ENCODE measurements around the gene LINGO3. TPM values are rescaled to one million over a fixed set of nuclear protein-coding genes. Genes with fewer than 3 reads are reported as not detected.
"Not testable (repeated sequence)": the region's sequence is repeated elsewhere in the genome, so short reads cannot be mapped to it uniquely, and the experiment has no call there.

LINGO3 gene
- total and polyA plus RNA-seq, 10 of the 15 experiments (the other 5 are each of a cell fraction or from before 2014, with no cell fraction given) = 0.09 to 2.0 (median 0.40) TPM; not detected in 5

DNA sequence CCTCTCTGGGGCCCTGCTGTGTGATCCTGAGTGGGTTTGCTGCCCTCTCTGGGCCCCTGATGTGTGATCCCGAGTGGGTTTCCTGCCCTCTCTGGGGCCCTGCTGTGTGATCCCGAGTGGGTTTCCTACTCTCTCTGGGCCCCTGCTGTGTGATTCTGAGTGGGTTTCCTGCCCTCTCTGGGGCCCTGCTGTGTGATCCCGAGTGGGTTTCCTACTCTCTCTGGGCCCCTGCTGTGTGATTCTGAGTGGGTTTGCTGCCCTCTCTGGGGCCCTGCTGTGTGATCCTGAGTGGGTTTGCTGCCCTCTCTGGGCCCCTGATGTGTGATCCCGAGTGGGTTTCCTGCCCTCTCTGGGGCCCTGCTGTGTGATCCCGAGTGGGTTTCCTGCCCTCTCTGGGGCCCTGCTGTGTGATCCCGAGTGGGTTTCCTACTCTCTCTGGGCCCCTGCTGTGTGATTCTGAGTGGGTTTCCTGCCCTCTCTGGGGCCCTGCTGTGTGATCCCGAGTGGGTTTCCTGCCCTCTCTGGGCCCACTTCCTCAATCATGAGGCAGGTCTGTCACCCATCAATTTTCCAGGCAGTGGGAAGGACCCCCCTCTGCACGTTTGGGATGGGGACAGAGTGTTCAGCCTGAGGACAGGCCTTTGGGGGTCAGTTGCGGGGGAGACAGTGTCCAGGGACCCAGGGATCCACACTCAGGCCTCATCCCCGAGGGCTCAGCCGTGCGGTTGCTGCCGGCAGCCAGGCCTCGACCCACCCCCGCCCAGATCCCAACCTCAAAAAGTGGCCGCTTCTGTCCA is 26.5 kb downstream of the LINGO3 start:
- RAD21 ChIA-PET (ENCODE audit: unreplicated experiment); BruUV-seq (replicated peaks); DNase-seq (ENCODE audit: low read depth, low spot score); H3K36me3 ChIP-seq (ENCODE audit: control insufficient read depth in 2 of 2, insufficient read depth in 2 of 2, low read length in 1 of 2); H3K27me3 ChIP-seq (replicated peaks in 1 of 2; ENCODE audit: control insufficient read depth in 2 of 2, insufficient read depth in 2 of 2, low read length in 1 of 2); FAIRE-seq; H3K4me3 ChIP-seq; H4K20me1 ChIP-seq (ENCODE audit: control insufficient read depth, insufficient read depth); SMC1A ChIA-PET (ENCODE audit: uncharacterized antibody, unreplicated experiment); CTCF ChIA-PET; H3K27ac ChIP-seq (ENCODE audit: control insufficient read depth, insufficient read depth); intact Hi-C loops (cut with micrococcal nuclease; ENCODE audit: unreplicated experiment); H2AFZ ChIP-seq (ENCODE audit: control insufficient read depth, low read depth, low read length); H3K9me3 ChIP-seq (replicated peaks; ENCODE audit: control insufficient read depth, insufficient read depth, low read length); in situ Hi-C loops (cut with MboI); H3K79me2 ChIP-seq (ENCODE audit: control insufficient read depth, insufficient read depth, low read length): not testable (repeated sequence)
- POLR2A ChIA-PET = interaction anchor here (0.5 kb wide), 1 partner anchor 341 kb away, joined by 3 read pairs; no protein-coding TSS in a partner anchor
- 8% methylated on average over 12 of the region's 16 CpGs for WGBS (ENCODE audit: insufficient coverage, insufficient replicate concordance, low lambda C conversion rate, missing lambda C conversion rate)
- TF ChIP-seq NFXL1 (IDR thresholded peaks at IDR 0.05; ENCODE audit: borderline replicate concordance) = peak; percentile 74; the same call in 1 of the 2 replicates
- peak; percentile 98 for TF ChIP-seq SMARCA5 (IDR thresholded peaks at IDR 0.05)
- ATAC-seq = peak; percentile 30
- H3K9ac ChIP-seq (ENCODE audit: control insufficient read depth, insufficient read depth, low read length) = peak overlapping the region; percentile 22; the same call in 1 of the 2 replicates
- peak overlapping the region; percentile 68 for H3K4me2 ChIP-seq (ENCODE audit: control insufficient read depth, insufficient read depth)
- H3K4me1 ChIP-seq (ENCODE audit: control insufficient read depth, insufficient read depth, low read length) = peaks cover 11% of the 10 kb centered on the region

DNA sequence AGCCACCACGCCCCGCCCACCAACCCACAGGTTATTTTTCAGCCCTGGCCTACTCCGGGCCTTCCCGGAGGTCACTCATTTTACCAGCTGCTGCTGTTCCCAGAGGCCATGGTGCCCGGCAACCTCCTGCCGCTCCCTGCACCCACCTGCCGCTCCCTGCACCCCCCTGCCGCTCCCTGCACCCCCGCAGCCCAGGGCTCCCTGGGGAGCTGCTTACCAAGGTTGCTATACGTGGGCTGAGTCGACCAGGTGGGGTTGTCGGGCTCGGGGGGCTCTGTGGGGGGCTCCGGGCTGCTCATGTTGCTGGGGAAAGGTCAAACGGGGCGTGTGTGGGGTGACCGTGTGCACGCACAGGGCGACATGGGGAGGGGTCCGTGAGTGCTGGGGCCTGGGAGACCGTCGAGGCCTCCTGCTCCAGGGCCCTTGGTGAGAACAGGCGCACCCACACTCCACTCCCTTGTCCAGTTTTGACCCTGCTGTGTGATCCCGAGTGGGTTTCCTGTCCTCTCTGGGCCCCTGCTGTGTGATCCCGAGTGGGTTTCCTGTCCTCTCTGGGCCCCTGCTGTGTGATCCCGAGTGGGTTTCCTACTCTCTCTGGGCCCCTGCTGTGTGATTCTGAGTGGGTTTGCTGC is 27.2 kb downstream of the LINGO3 start:
- intact Hi-C loops (cut with micrococcal nuclease; ENCODE audit: unreplicated experiment) = no loop called here
- no peak for ATAC-seq
- Histone ChIP-seq H3K9me3 (replicated peaks; ENCODE audit: control insufficient read depth, insufficient read depth, low read length) (no peaks in the 10 kb centered on the region), H3K9ac (ENCODE audit: control insufficient read depth, insufficient read depth, low read length) (no peak overlapping the region), H3K36me3 (ENCODE audit: control insufficient read depth in 2 of 2, insufficient read depth in 2 of 2, low read length in 1 of 2) (no peaks in the 10 kb centered on the region), H2AFZ (ENCODE audit: control insufficient read depth, low read depth, low read length) (no peak overlapping the region), H3K27ac (ENCODE audit: control insufficient read depth, insufficient read depth) (no peak overlapping the region), H3K27me3 (replicated peaks in 1 of 2; ENCODE audit: control insufficient read depth in 2 of 2, insufficient read depth in 2 of 2, low read length in 1 of 2) (peaks cover 0 to 3% of the 10 kb centered on the region in 2 experiments; a peak in 2 of 4 replicates), H3K79me2 (ENCODE audit: control insufficient read depth, insufficient read depth, low read length) (no peaks in the 10 kb centered on the region), H3K4me1 (ENCODE audit: control insufficient read depth, insufficient read depth, low read length) (peaks cover 11% of the 10 kb centered on the region), H3K4me2 (ENCODE audit: control insufficient read depth, insufficient read depth) (no peak overlapping the region), H3K4me3 (no peak overlapping the region), H4K20me1 (ENCODE audit: control insufficient read depth, insufficient read depth) (no peaks in the 10 kb centered on the region)
- 35% methylated on average over 18 of the region's 26 CpGs for WGBS (ENCODE audit: insufficient coverage, insufficient replicate concordance, low lambda C conversion rate, missing lambda C conversion rate)
- ChIA-PET CTCF (no interaction called here), RAD21 (ENCODE audit: unreplicated experiment) (no interaction called here), SMC1A (ENCODE audit: uncharacterized antibody, unreplicated experiment) (no interaction called here), POLR2A (interaction anchor here (0.6 kb wide), 1 partner anchor 299 kb away, joined by 6 read pairs; no protein-coding TSS in a partner anchor)
- no peak for TF ChIP-seq SPI1 (IDR thresholded peaks at IDR 0.05; ENCODE audit: borderline replicate concordance, insufficient read depth, low read depth, low read length)
- no peak for TF ChIP-seq CEBPB (IDR thresholded peaks at IDR 0.05; ENCODE audit: borderline replicate concordance in 1 of 2, low read depth in 2 of 2, low read length in 2 of 2)
- TF ChIP-seq SUZ12 (IDR thresholded peaks at IDR 0.05; ENCODE audit: unreplicated experiment) = no peak
- TF ChIP-seq MEF2B (IDR thresholded peaks at IDR 0.05; ENCODE audit: partially characterized antibody, poor library complexity, severe bottlenecking) = peak; percentile 55
- BruUV-seq (replicated peaks) = no TSS peak
- FAIRE-seq = no peak
- no peak for DNase-seq (ENCODE audit: low read depth, low spot score)
- in situ Hi-C loops (cut with MboI) = no loop called here

Data from GM12878 (cell line).